Prostate gland (tissue), 2 donors: ENCODE data around the gene FOXP4. TPM values are rescaled to one million over a fixed set of nuclear protein-coding genes. Genes with fewer than 3 reads are reported as not detected.

Experiments used
- DNase-seq: peaks from one replicate; pipeline ENCODE4 v3.0.0-alpha.2; 2019; ENCODE audit warnings: low spot score
- H3K27ac ChIP-seq, 2 donors: fragments of 200-600 bp; sonication (generic); 2 replicates each; pipeline ENCODE4 v1.5.1; 2017 to 2019
- H3K27me3 ChIP-seq: fragments of 200-600 bp; sonication (generic); replicated peaks from 2 replicates; pipeline ENCODE4 v1.5.1; 2019; ENCODE audit not compliant: insufficient read depth
- H3K36me3 ChIP-seq, 2 donors: fragments of 200-600 bp; sonication (generic); 1 replicate in 1 of 2; 2 replicates in 1 of 2; pipeline versions ENCODE4 v1.5.1 to v1.8.1; 2017 to 2019
- H3K4me1 ChIP-seq: fragments of 200-600 bp; sonication (generic); replicated peaks from 2 replicates; pipeline ENCODE4 v1.5.1; 2019
- H3K4me3 ChIP-seq, 2 donors: fragments of 200-600 bp; sonication (generic); 2 replicates each; pipeline ENCODE4 v1.5.1; 2017 to 2019
- H3K9me3 ChIP-seq: fragments of 200-600 bp; sonication (generic); 2 replicates; pipeline ENCODE4 v1.5.1; 2017
- POLR2A ChIP-seq: fragments of 450-650 bp; IDR thresholded peaks from one replicate; pipeline ENCODE4 v1.6.1; 2016; ENCODE audit warnings: antibody characterized with exemption, mild to moderate bottlenecking
- POLR2AphosphoS5 ChIP-seq: sonication (generic); formaldehyde crosslinking; IDR thresholded peaks from one replicate; pipeline ENCODE4 v1.6.1; 2017; ENCODE audit warnings: antibody characterized with exemption
- WGBS: methylation state at CpG from one replicate; pipeline ENCODE4 v1.1.5; 2018; 5-methylcytosine and 5-hydroxymethylcytosine counted together
- intact Hi-C: fragments of 100-400 bp; cut with DNase I; formaldehyde crosslinking; loops from one replicate; pipeline ENCODE4 v1.14.2; 2022
- total RNA-seq, 2 donors: library from RNA; depleted of rRNA; stranded (reverse); fragments of >200 nt; gene quantifications; one replicate each; pipeline ENCODE4 v1.1.0, GENCODE V29; 2016
- TF ChIP-seq, protein P1 (sequence below), 4 experiments: fragments of 200-600 bp in 2 of 4; fragments of 450-650 bp in 2 of 4; sonication (generic) in 2 of 4; IDR thresholded peaks; 1 replicate in 3 of 4; 2 replicates in 1 of 4; pipeline ENCODE4 v1.5.1; 2016 to 2019; ENCODE audit warnings: antibody characterized with exemption in 4 of 4, mild to moderate bottlenecking in 2 of 4, moderate library complexity in 2 of 4

FOXP4 gene
- total RNA-seq, 2 donors from 2014 or later: 24.8 to 53.5 TPM

DNA sequence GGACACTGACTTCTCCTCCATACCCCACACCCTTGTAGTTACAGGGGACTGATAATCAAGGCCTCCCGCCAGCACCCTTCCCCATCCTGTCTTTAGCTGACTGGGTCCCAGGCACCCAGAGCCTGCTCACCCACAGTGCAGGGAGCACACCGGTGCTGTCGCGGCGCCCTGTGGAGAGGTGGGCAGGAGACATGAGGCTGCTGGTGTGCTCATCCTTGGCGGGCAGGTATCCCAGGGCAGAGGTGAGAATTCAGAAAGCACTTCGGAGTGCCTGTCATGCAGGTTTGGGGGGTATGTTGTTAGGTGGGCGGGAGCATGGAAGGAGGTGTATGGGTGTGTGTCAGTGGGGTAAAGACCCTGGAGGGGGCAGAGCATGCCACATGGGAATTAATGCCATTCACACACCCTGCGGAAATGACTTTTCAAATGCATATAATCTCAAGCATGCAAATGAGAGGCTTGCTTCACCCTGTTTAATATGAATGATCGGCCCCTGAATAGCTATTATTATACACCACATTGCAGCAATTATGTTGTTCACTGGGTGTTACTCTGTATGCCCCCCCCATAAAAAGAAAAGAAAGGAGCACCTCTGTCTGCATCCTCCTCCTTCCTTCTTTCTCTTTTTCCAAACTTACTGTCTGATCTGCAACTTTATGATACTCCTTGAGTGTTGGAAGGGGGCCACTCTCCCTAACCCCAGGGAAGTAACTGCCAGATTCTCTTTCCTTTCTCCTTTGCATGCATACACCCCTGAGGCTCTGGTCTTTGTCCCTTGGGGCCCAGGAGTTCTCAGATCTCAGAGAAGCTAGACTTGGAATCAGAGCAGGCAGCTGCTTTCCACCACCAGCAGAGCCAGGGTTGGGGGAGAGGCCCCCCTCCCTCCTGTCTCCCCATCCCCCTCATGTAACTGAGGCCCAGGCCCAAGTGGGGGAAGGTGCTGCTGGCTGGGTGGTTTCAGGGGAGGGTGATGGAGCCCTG, 16.0 kb downstream of the FOXP4 start:
- Histone ChIP-seq H3K9me3 (no peaks in the 10 kb centered on the region), H3K27ac (no peak overlapping the region), H3K27me3 (no peaks in the 10 kb centered on the region), H3K4me3 (no peak overlapping the region), H3K36me3 (peaks cover 0 to 7% of the 10 kb centered on the region in 2 donors), H3K4me1 (peaks cover 1% of the 10 kb centered on the region)
- 82% methylated on average over 10 of the region's 10 CpGs for WGBS
- DNase-seq: no peak
- intact Hi-C loops: no loop called here
- TF ChIP-seq, protein P1, sequence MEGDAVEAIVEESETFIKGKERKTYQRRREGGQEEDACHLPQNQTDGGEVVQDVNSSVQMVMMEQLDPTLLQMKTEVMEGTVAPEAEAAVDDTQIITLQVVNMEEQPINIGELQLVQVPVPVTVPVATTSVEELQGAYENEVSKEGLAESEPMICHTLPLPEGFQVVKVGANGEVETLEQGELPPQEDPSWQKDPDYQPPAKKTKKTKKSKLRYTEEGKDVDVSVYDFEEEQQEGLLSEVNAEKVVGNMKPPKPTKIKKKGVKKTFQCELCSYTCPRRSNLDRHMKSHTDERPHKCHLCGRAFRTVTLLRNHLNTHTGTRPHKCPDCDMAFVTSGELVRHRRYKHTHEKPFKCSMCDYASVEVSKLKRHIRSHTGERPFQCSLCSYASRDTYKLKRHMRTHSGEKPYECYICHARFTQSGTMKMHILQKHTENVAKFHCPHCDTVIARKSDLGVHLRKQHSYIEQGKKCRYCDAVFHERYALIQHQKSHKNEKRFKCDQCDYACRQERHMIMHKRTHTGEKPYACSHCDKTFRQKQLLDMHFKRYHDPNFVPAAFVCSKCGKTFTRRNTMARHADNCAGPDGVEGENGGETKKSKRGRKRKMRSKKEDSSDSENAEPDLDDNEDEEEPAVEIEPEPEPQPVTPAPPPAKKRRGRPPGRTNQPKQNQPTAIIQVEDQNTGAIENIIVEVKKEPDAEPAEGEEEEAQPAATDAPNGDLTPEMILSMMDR (IDR thresholded peaks at IDR 0.05): no peak
- TF ChIP-seq POLR2AphosphoS5: no peak
- no peak for TF ChIP-seq POLR2A

DNA sequence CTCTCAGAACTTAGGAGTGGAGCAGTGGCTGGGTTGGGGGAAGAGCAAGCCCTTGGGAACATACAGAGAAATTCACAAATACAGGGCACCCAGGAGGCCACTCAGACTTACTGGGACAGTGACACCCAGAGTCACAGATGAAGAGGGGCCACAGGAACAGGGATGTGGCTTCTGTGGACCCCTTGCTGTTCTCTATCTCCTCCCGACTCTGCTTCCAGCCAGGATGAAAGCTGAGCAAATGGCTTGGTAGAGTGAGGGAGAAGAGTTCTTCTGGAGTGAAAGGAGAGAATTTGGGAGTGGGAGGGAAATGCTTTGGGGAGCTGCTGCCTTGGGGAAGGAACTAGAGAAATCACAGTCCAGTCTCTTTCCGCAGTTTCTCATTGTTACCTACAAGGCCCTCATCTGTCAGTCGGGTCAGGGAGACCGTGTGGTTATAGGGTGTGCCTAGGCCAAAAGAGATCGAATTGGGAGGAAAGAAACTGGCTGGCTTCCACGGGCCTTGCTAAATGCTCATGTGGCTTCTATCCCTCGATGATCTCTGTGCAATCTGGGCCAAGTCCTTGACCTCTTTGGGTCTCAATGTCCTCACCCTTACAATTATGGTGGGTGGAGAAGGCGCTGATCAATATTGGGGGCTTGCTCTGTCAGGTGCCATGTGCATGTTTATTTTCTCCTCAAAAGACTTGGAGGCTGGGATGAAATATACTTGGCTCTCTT, 17.0 kb downstream of the FOXP4 start:
- H3K27me3 ChIP-seq: no peaks in the 10 kb centered on the region
- no peaks in the 10 kb centered on the region for H3K9me3 ChIP-seq
- TF ChIP-seq, protein P1 (IDR thresholded peaks at IDR 0.05): no peak
- TF ChIP-seq POLR2A: no peak
- no peak for TF ChIP-seq POLR2AphosphoS5
- WGBS: 75% methylated on average over 8 of the region's 8 CpGs
- H3K4me1 ChIP-seq: peaks cover 2% of the 10 kb centered on the region
- H3K4me3 ChIP-seq: no peak overlapping the region
- no peak for DNase-seq
- intact Hi-C loops: no loop called here
- no peak overlapping the region for H3K27ac ChIP-seq
- peaks cover 0 to 7% of the 10 kb centered on the region in 2 donors for H3K36me3 ChIP-seq

DNA sequence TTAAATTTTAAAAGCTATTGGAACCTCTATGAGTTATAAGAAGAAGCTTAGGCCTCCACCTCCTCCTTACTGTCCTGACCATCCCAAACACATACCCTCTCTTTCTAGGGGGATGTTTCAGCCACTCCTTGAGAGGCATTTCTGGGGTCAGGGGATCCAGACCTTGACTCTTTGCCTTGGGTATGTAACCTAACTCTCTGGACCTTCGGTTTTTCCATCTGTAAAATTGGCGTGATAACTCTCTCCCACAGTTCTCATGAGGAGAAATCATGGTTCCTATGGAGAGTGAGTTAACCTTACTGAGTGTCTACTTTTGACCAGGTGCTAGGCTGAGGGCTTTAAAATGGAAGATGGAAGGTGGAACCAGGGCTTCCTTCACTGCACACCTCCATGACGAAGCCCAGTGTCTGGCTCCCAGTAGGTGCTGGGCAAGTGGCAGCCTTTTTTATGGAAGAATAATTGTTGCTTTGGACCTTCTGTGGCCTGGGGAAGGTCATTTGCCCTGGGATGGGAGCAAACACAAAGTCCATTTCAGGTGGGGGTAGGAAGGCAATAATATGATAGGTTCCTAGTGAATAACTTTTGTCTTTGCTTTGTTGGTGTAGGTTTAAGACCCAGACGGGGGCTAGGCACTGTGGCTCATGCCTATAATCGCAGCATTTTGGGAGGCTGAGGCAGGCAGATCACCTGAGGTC, 18.4 kb downstream of the FOXP4 start:
- 95% methylated on average over 5 of the region's 5 CpGs for WGBS
- no peak for DNase-seq
- no peaks in the 10 kb centered on the region for H3K9me3 ChIP-seq
- H3K27ac ChIP-seq: no peak overlapping the region
- no peak overlapping the region for H3K4me3 ChIP-seq
- intact Hi-C loops: no loop called here
- TF ChIP-seq POLR2AphosphoS5: no peak
- TF ChIP-seq, protein P1 (IDR thresholded peaks at IDR 0.05): no peak
- TF ChIP-seq POLR2A: no peak
- H3K4me1 ChIP-seq: peaks cover 11% of the 10 kb centered on the region
- H3K27me3 ChIP-seq: no peaks in the 10 kb centered on the region
- peaks cover 0 to 7% of the 10 kb centered on the region in 2 donors for H3K36me3 ChIP-seq

DNA sequence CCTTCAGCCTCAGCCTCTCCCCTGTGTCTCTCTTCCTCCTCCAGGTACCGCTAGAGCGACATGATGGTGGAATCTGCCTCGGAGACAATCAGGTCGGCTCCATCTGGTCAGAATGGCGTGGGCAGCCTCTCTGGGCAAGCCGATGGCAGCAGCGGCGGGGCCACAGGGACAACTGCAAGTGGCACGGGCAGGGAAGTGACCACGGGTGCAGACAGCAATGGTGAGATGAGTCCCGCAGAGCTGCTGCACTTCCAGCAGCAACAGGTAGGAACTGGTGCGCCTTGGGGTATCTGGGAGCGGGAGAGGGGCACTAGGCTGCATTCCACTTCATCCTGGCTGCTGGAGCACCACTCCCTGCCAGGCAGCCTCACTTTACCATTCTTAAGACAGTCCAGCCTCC, 19.5 kb downstream of the FOXP4 start:
- DNase-seq: no peak
- intact Hi-C loops: no loop called here
- no peak overlapping the region for H3K27ac ChIP-seq
- H3K36me3 ChIP-seq: peaks cover 0 to 7% of the 10 kb centered on the region in 2 donors
- WGBS: 94% methylated on average over 13 of the region's 13 CpGs
- no peak overlapping the region for H3K4me3 ChIP-seq
- TF ChIP-seq POLR2AphosphoS5: no peak
- TF ChIP-seq, protein P1 (IDR thresholded peaks at IDR 0.05): no peak
- TF ChIP-seq POLR2A: no peak
- H3K4me1 ChIP-seq: peaks cover 14% of the 10 kb centered on the region
- H3K9me3 ChIP-seq: no peaks in the 10 kb centered on the region
- H3K27me3 ChIP-seq: no peaks in the 10 kb centered on the region
